Gastrocnemius medialis (tissue), 4 donors: ENCODE results near the gene RFNG.

Experiments used
- CTCF ChIP-seq, 5 experiments: fragments of 450-650 bp in 3 of 5; fragments of 200-600 bp in 2 of 5; sonication (generic) in 2 of 5; IDR thresholded peaks in 4 of 5; conservative IDR thresholded peaks in 1 of 5; 1 replicate in 4 of 5; 2 replicates in 1 of 5; pipeline ENCODE4 v1.5.1; 2016 to 2019; ENCODE audit warnings: antibody characterized with exemption in 5 of 5, mild to moderate bottlenecking in 3 of 5, moderate library complexity in 3 of 5
- POLR2A ChIP-seq, 2 donors: fragments of 450-650 bp; IDR thresholded peaks; one replicate each; pipeline ENCODE4 v1.6.1; 2017; ENCODE audit warnings: antibody characterized with exemption in 2 of 2, mild to moderate bottlenecking in 2 of 2, moderate library complexity in 2 of 2

- no peak for TF ChIP-seq CTCF (IDR thresholded peaks at IDR 0.05 in 4 of 5, conservative IDR thresholded peaks at IDR 0.05 in 1 of 5)
- TF ChIP-seq POLR2A (IDR thresholded peaks at IDR 0.05): no peak
Measured at GRCh38 chr17:82035956-82036633, 15.5 kb downstream of the RFNG start.
